Uterus (tissue), 2 donors: ENCODE results near the gene INMT.

Source experiments
- POLR2A ChIP-seq, 2 donors: fragments of 450-650 bp; IDR thresholded peaks; one replicate each; pipeline ENCODE4 v1.6.1; 2016; ENCODE audit warnings: antibody characterized with exemption in 2 of 2, mild to moderate bottlenecking in 1 of 2, moderate library complexity in 1 of 2
- TF ChIP-seq, protein P1 (sequence below), 4 experiments: fragments of 200-600 bp in 2 of 4; fragments of 450-650 bp in 2 of 4; sonication (generic) in 2 of 4; IDR thresholded peaks; one replicate each; pipeline ENCODE4 v1.5.1; 2016 to 2019; ENCODE audit warnings: antibody characterized with exemption in 4 of 4, mild to moderate bottlenecking in 2 of 4, moderate library complexity in 1 of 4

DNA sequence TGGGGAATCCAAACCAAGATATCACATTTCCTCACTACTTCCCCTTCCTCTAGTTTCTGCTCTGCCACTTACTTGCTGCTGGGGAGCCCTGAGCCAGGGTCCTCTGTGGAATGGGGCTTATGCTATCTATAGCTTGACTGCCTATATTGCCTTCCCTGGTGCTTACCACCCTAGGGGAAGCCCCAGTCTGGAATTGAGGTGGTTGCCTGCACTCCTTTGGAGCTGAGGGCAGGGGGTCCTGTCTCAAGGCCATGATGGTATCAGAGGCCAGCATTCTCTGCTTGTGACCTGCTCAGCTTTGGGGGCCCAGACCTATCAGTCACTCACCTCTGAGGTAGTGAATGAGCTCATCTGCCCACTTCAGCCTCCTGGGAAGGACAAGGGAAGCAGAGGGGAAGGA lies 29.3 kb upstream of the INMT start:
- TF ChIP-seq, protein P1, sequence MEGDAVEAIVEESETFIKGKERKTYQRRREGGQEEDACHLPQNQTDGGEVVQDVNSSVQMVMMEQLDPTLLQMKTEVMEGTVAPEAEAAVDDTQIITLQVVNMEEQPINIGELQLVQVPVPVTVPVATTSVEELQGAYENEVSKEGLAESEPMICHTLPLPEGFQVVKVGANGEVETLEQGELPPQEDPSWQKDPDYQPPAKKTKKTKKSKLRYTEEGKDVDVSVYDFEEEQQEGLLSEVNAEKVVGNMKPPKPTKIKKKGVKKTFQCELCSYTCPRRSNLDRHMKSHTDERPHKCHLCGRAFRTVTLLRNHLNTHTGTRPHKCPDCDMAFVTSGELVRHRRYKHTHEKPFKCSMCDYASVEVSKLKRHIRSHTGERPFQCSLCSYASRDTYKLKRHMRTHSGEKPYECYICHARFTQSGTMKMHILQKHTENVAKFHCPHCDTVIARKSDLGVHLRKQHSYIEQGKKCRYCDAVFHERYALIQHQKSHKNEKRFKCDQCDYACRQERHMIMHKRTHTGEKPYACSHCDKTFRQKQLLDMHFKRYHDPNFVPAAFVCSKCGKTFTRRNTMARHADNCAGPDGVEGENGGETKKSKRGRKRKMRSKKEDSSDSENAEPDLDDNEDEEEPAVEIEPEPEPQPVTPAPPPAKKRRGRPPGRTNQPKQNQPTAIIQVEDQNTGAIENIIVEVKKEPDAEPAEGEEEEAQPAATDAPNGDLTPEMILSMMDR (IDR thresholded peaks at IDR 0.05): no peak
- TF ChIP-seq POLR2A (IDR thresholded peaks at IDR 0.05): no peak
